Urinary bladder (tissue), 4 donors: ENCODE data around the gene XPNPEP2. TPM values are rescaled to one million over a fixed set of nuclear protein-coding genes. Genes with fewer than 3 reads are reported as not detected.
A peak's percentile ranks its signal among the peaks of the same experiment; 100 is the strongest.

Experiments
- DNase-seq: peaks from one replicate; pipeline ENCODE4 v3.0.0-alpha.2; 2015; ENCODE audit errors: extremely low spot score
- H3K27ac ChIP-seq: one replicate; pipeline ENCODE4 v1.5.1; 2013; ENCODE audit warnings: low read depth, mild to moderate bottlenecking, moderate library complexity
- H3K36me3 ChIP-seq: one replicate; pipeline ENCODE4 v1.6.1; 2013; ENCODE audit warnings: mild to moderate bottlenecking, moderate library complexity; ENCODE audit not compliant: insufficient read depth
- H3K4me1 ChIP-seq: one replicate; pipeline ENCODE4 v1.6.1; 2013; ENCODE audit warnings: mild to moderate bottlenecking, moderate library complexity; ENCODE audit not compliant: insufficient read depth
- H3K4me3 ChIP-seq: one replicate; pipeline ENCODE4 v1.5.1; 2013; ENCODE audit warnings: low read depth, low read length
- WGBS: extraction: QIAGEN DNeasy Blood & Tissue Kit; methylation state at CpG from one replicate; pipeline ENCODE4 v1.1.7; 2013; 5-methylcytosine and 5-hydroxymethylcytosine counted together
- polyA plus RNA-seq: library from polyadenylated mRNA; stranded (reverse); fragments of 200-250 nt; gene quantifications from one replicate; pipeline ENCODE4 v1.2.3, GENCODE V29; 2013
- total RNA-seq: library from RNA; depleted of rRNA; stranded (reverse); fragments of >200 nt; gene quantifications from one replicate; pipeline ENCODE4 v1.2.3, GENCODE V29; 2014
- donor health status: healthy with polysubstance abuse.
- donor health status: healthy.

Gene XPNPEP2, protein sequence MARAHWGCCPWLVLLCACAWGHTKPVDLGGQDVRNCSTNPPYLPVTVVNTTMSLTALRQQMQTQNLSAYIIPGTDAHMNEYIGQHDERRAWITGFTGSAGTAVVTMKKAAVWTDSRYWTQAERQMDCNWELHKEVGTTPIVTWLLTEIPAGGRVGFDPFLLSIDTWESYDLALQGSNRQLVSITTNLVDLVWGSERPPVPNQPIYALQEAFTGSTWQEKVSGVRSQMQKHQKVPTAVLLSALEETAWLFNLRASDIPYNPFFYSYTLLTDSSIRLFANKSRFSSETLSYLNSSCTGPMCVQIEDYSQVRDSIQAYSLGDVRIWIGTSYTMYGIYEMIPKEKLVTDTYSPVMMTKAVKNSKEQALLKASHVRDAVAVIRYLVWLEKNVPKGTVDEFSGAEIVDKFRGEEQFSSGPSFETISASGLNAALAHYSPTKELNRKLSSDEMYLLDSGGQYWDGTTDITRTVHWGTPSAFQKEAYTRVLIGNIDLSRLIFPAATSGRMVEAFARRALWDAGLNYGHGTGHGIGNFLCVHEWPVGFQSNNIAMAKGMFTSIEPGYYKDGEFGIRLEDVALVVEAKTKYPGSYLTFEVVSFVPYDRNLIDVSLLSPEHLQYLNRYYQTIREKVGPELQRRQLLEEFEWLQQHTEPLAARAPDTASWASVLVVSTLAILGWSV
- total RNA-seq (4.7 TPM), polyA plus RNA-seq (9.9 TPM)

GRCh38 chrX:129738466-129739308 is at the start of gene XPNPEP2:
Gene XPNPEP2, plus strand, starts transcription at chrX:129738979. Its CDS starts 235 bp downstream, at chrX:129739214.
- WGBS: 27% methylated on average over 13 of the region's 13 CpGs
- peak; percentile 43 for DNase-seq
- Histone ChIP-seq H3K36me3 (no peaks in the 10 kb centered on the region), H3K4me1 (peaks cover 2% of the 10 kb centered on the region), H3K4me3 (no peak within 1 kb of the TSS), H3K27ac (no peak within 1 kb of the TSS)

GRCh38 chrX:129689796-129690195 is 49.0 kb upstream of the XPNPEP2 start:
- Histone ChIP-seq H3K36me3 (no peaks in the 10 kb centered on the region), H3K27ac (no peak overlapping the region), H3K4me1 (no peaks in the 10 kb centered on the region), H3K4me3 (no peak overlapping the region)
- DNase-seq: no peak
- WGBS: 78% methylated on average over 5 of the region's 5 CpGs

- no peak for DNase-seq
Observed at GRCh38 chrX:129690435-129690834, 48.3 kb upstream of the XPNPEP2 start.

DNA sequence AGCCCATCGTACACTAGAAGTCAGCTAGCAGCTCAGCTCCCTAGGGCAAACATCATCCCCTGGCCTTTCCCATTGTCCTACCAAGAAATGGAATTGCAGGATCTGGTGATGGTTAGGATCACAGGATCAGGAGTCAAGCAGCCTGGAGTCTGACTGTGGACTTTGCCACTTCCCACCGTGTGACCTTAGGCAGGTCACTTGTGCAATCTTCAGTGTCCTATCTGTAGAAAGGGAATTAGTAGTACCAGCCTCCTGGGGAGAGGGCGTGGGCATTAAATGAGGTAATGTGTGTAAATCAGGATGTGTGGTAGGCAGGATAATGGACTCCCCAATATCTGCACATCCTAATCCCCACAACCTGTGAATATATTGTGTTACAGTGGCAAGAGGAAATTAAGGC is 45.4 kb upstream of the XPNPEP2 start:
- Histone ChIP-seq H3K4me3 (no peak overlapping the region), H3K36me3 (no peaks in the 10 kb centered on the region), H3K27ac (no peak overlapping the region), H3K4me1 (no peaks in the 10 kb centered on the region)
- DNase-seq: no peak
- WGBS: 96% methylated on average over 3 of the region's 3 CpGs

More at GRCh38 chrX:129690435-129690834, 48.3 kb upstream of the XPNPEP2 start:
- Histone ChIP-seq H3K4me1 (no peaks in the 10 kb centered on the region), H3K27ac (no peak overlapping the region), H3K4me3 (no peak overlapping the region), H3K36me3 (no peaks in the 10 kb centered on the region)
- WGBS: 68% methylated on average over 10 of the region's 10 CpGs

GRCh38 chrX:129694805-129695204 is 44.0 kb upstream of the XPNPEP2 start:
- WGBS: 93% methylated on average over 5 of the region's 5 CpGs
- Histone ChIP-seq H3K36me3 (no peaks in the 10 kb centered on the region), H3K27ac (no peak overlapping the region), H3K4me1 (no peaks in the 10 kb centered on the region), H3K4me3 (no peak overlapping the region)
- no peak for DNase-seq

DNA sequence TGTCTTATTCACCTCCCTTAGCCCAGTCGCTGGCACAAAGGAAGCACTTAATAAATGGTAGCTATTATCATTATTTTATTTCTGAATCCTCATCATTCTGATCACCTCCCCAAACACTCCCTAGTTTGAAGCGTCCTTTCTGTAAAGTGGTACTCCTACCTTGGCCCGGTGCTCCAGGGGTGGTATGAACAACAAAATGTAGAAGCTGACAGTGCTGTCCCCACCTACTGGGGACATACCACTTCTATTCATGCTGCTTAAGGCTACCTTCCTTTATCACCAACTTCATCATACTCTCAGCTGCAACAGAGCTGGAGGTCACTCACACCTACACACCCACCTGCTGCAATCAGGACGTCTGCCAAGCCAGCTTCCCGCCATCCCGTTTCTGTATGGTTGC is 43.2 kb upstream of the XPNPEP2 start:
- H3K36me3 ChIP-seq: no peaks in the 10 kb centered on the region
- H3K27ac ChIP-seq: no peak overlapping the region
- DNase-seq: no peak
- WGBS: 79% methylated on average over 6 of the region's 6 CpGs
- no peak overlapping the region for H3K4me3 ChIP-seq
- no peaks in the 10 kb centered on the region for H3K4me1 ChIP-seq

DNA sequence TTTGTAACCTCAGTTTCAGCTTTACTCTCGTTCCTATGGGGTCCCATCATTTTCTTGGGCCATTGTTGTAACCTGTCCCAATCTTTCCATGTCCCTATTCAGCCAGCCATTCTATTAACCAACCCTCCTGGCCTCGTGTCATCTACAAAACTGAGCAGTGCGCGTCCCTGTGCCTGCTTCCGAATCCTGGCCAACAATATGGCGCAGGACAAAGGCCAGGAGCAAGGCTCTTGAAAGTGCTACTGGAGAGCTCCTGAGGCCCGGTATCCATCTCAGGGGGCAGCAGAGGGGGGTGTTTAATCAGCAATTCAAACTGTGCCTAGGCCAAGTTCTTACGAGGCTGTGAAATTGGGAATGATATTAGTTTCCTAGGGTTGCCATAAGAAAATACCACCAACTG is 42.8 kb upstream of the XPNPEP2 start:
- Histone ChIP-seq H3K4me1 (no peaks in the 10 kb centered on the region), H3K4me3 (no peak overlapping the region), H3K36me3 (no peaks in the 10 kb centered on the region), H3K27ac (no peak overlapping the region)
- WGBS: 90% methylated on average over 8 of the region's 8 CpGs
- no peak for DNase-seq

GRCh38 chrX:129696463-129697155 is 42.2 kb upstream of the XPNPEP2 start:
- 70% methylated on average over 8 of the region's 8 CpGs for WGBS
- H3K27ac ChIP-seq: no peak overlapping the region
- no peaks in the 10 kb centered on the region for H3K4me1 ChIP-seq
- no peak overlapping the region for H3K4me3 ChIP-seq
- no peak for DNase-seq
- no peaks in the 10 kb centered on the region for H3K36me3 ChIP-seq

- no peak for DNase-seq
Observed at GRCh38 chrX:129697204-129697829, 41.5 kb upstream of the XPNPEP2 start.

DNA sequence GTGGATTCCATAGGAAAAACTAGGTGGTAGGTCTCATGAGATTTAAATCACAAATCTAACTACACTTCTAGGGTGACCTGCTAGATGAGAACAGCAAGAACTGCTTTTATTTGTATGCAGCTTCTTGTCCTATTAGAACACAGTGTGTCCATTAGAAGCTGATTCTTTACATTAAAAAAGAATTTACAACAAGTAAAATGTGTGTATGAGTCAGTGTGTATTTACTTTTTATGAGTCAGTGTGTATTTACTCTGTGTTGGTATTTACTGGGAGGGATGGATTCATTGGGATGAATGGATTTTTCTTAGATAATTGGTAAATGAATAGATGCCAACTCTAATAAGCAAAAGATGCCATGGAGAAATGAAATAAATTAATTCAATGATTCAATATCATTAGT is 40.6 kb upstream of the XPNPEP2 start:
- no peak for DNase-seq
- H3K27ac ChIP-seq: no peak overlapping the region
- H3K36me3 ChIP-seq: no peaks in the 10 kb centered on the region
- H3K4me3 ChIP-seq: no peak overlapping the region
- H3K4me1 ChIP-seq: no peaks in the 10 kb centered on the region

More at GRCh38 chrX:129697204-129697829, 41.5 kb upstream of the XPNPEP2 start:
- Histone ChIP-seq H3K4me1 (no peaks in the 10 kb centered on the region), H3K4me3 (no peak overlapping the region), H3K27ac (no peak overlapping the region), H3K36me3 (no peaks in the 10 kb centered on the region)
- 70% methylated on average over 9 of the region's 9 CpGs for WGBS

GRCh38 chrX:129700536-129700935 is 38.2 kb upstream of the XPNPEP2 start:
- Histone ChIP-seq H3K4me1 (no peaks in the 10 kb centered on the region), H3K27ac (no peak overlapping the region), H3K4me3 (no peak overlapping the region), H3K36me3 (no peaks in the 10 kb centered on the region)
- WGBS: 97% methylated on average over 4 of the region's 4 CpGs
- no peak for DNase-seq

DNA sequence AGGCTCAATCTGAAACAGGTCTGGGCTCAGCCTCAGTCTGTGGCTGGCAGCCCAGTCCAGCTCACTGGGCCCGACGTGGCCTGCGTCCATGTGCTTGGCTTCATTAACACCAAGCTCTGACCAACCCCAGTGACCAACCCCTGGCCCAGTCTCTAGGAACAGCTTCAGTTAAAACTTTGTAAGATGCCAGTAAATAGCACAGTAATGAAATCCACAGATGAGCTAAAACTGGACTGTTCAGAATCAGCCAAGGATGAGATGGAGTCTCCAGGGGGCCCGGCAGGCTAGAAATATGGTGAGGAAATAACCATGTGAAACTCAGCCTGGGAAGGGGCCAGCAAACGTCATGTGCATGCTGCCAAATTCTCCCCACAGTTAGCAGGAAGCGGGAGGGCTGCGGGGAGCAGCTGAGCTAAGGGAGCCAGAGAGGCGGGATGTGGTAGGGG is 37.1 kb upstream of the XPNPEP2 start:
- Histone ChIP-seq H3K36me3 (no peaks in the 10 kb centered on the region), H3K27ac (no peak overlapping the region), H3K4me1 (no peaks in the 10 kb centered on the region), H3K4me3 (no peak overlapping the region)
- WGBS: 37% methylated on average over 8 of the region's 8 CpGs
- no peak for DNase-seq

DNA sequence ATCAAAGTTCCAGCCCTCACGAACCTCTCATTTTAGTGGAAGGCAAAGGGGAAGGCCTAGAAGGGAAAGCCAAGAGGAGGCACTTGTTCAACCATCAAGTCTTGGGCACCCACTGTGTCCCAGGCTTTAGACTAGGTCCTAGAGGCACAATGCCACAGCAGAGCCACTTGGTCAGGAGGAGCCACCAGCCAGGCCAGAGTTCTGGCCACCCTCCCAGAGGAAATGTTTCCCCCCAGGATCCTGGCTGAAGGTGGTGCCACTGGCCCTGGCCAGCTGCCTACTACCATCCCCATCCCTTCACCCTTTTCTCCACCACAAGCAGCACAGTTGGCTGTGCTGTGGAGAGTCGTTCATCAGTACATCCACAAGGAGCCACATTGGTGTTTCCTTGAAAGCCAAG is 34.3 kb upstream of the XPNPEP2 start:
- Histone ChIP-seq H3K36me3 (no peaks in the 10 kb centered on the region), H3K4me3 (no peak overlapping the region), H3K4me1 (no peaks in the 10 kb centered on the region), H3K27ac (no peak overlapping the region)
- WGBS: 100% methylated on average over 2 of the region's 2 CpGs
- no peak for DNase-seq
